Activated naive CD8-positive, alpha-beta T cell treated with anti-CD3 and anti-CD28 coated beads for 36 hours (primary cell): ENCODE data around the gene PCIF1. TPM values are rescaled to one million over a fixed set of nuclear protein-coding genes. Genes with fewer than 3 reads are reported as not detected.
"Not testable (repeated sequence)": the region's sequence is repeated elsewhere in the genome, so short reads cannot be mapped to it uniquely, and the experiment has no call there.

Experiments used
- DNase-seq: peaks from one replicate; pipeline ENCODE4 v3.0.0; 2021
- H3K27ac Mint-ChIP-seq: one replicate; pipeline ENCODE4 v1.8.0; 2022; ENCODE audit warnings: mild to moderate bottlenecking, moderate library complexity, mixed read lengths
- H3K27me3 Mint-ChIP-seq: one replicate; pipeline ENCODE4 v1.8.0; 2022; ENCODE audit warnings: mild to moderate bottlenecking, mixed read lengths
- H3K36me3 Mint-ChIP-seq: one replicate; pipeline ENCODE4 v1.8.0; 2021; ENCODE audit warnings: mild to moderate bottlenecking, mixed read lengths
- H3K4me1 Mint-ChIP-seq: one replicate; pipeline ENCODE4 v1.8.0; 2021; ENCODE audit warnings: mixed read lengths
- H3K4me3 Mint-ChIP-seq: one replicate; pipeline ENCODE4 v1.8.0; 2022; ENCODE audit warnings: mild to moderate bottlenecking, moderate library complexity, mixed read lengths
- H3K9me3 Mint-ChIP-seq: one replicate; pipeline ENCODE4 v1.8.0; 2022; ENCODE audit warnings: mixed read lengths
- total RNA-seq, 2 experiments: library from RNA; stranded (reverse); gene quantifications; one replicate each; pipeline ENCODE4 v1.2.3, GENCODE V29; 2021

Gene PCIF1
- total RNA-seq, 2 experiments from 2014 or later: 28.4 to 30.2 TPM

- Mint-ChIP-seq H3K4me1 (peaks cover 41% of the 10 kb centered on the region), H3K27me3 (peaks cover 21% of the 10 kb centered on the region)
- H3K9me3 Mint-ChIP-seq, H3K4me3 Mint-ChIP-seq, H3K27ac Mint-ChIP-seq, H3K36me3 Mint-ChIP-seq, DNase-seq: not testable (repeated sequence)
These were observed 61.1 kb downstream of the PCIF1 start for GRCh38 chr20:45995495-45996097.

- no peak overlapping the region for H3K27ac Mint-ChIP-seq
- no peaks in the 10 kb centered on the region for H3K36me3 Mint-ChIP-seq
- H3K9me3 Mint-ChIP-seq: no peaks in the 10 kb centered on the region
- no peak for DNase-seq
- peaks cover 52% of the 10 kb centered on the region for H3K4me1 Mint-ChIP-seq
- no peak overlapping the region for H3K4me3 Mint-ChIP-seq
- H3K27me3 Mint-ChIP-seq: peaks cover 14% of the 10 kb centered on the region
These were observed 62.7 kb downstream of the PCIF1 start for GRCh38 chr20:45997187-45997586.

Other genes with a start within 250 kb of the PCIF1 start
- not detected for gene WFDC13, start 232.6 kb upstream of the PCIF1 start, total RNA-seq
- not detected for gene WFDC10B, start 229.7 kb upstream of the PCIF1 start, total RNA-seq
- gene SPINT4, start 212.3 kb upstream of the PCIF1 start, total RNA-seq: not detected
- gene WFDC3, start 142.8 kb upstream of the PCIF1 start, total RNA-seq: not detected
- 10 to 100 TPM; 31.1 to 31.5 TPM for gene DNTTIP1, start 142.7 kb upstream of the PCIF1 start, total RNA-seq
- 100 to 1,000 TPM; 185 to 188 TPM for gene UBE2C, start 122.0 kb upstream of the PCIF1 start, total RNA-seq
- gene TNNC2, start 107.4 kb upstream of the PCIF1 start, total RNA-seq: not detected
- 1 to 10 TPM; 1.3 to 1.5 TPM for gene SNX21, start 100.9 kb upstream of the PCIF1 start, total RNA-seq
- 10 to 100 TPM; 18.6 to 19.3 TPM for gene ACOT8, start 77.3 kb upstream of the PCIF1 start, total RNA-seq
- gene ZSWIM3, start 77.1 kb upstream of the PCIF1 start, total RNA-seq: 1 to 10 TPM; 3.5 to 3.8 TPM
- 10 to 100 TPM; 10.6 to 11.1 TPM for gene ZSWIM1, start 53.5 kb upstream of the PCIF1 start, total RNA-seq
- gene SPATA25, start 47.1 kb upstream of the PCIF1 start, total RNA-seq: 1 to 10 TPM in 1 of 2 experiments, under 1 TPM in 1; 0.90 to 1.0 TPM
- gene NEURL2, start 43.5 kb upstream of the PCIF1 start, total RNA-seq: 1 to 10 TPM; 2.5 to 3.1 TPM
- 10 to 100 TPM; 45.2 to 45.7 TPM for gene CTSA, start 43.3 kb upstream of the PCIF1 start, total RNA-seq
- gene PLTP, start 22.5 kb upstream of the PCIF1 start, total RNA-seq: 1 to 10 TPM; 5.9 to 6.2 TPM
- gene ZNF335, start 37.5 kb downstream of the PCIF1 start, total RNA-seq: 10 to 100 TPM; 28.0 to 29.0 TPM
- gene MMP9, start 74.2 kb downstream of the PCIF1 start, total RNA-seq: under 1 TPM in 1 of 2 experiments, not detected in 1; 0.08 TPM
- under 1 TPM; 0.26 to 0.52 TPM for gene SLC12A5, start 94.5 kb downstream of the PCIF1 start, total RNA-seq
- 10 to 100 TPM; 26.2 to 27.3 TPM for gene NCOA5, start 155.3 kb downstream of the PCIF1 start, total RNA-seq
- 1 to 10 TPM; 4.6 to 5.3 TPM for gene CD40, start 183.6 kb downstream of the PCIF1 start, total RNA-seq